Activated T-helper 1 cell treated with anti-CD3 and anti-CD28 coated beads, Interleukin-12 subunit alpha, Interleukin-12 subunit beta, Interleukin-2, Interleukin-4 antibody, amounts not matched to agents 30 ng/mL and 10 ng/mL and 1 ng/mL, durations not matched to agents 14 hours and 24 hours and 36 hours (primary cell): ENCODE results near the gene BCL11B. TPM values are rescaled to one million over a fixed set of nuclear protein-coding genes. Genes with fewer than 3 reads are reported as not detected.

ENCODE experiments used
- DNase-seq: peaks from one replicate; pipeline ENCODE4 v3.0.0; 2021; ENCODE audit warnings: low spot score
- H3K27ac Mint-ChIP-seq: one replicate; pipeline ENCODE4 v1.8.0; 2021; ENCODE audit warnings: mild to moderate bottlenecking, mixed read lengths
- H3K27me3 Mint-ChIP-seq: one replicate; pipeline ENCODE4 v1.8.0; 2022; ENCODE audit warnings: mild to moderate bottlenecking, moderate library complexity, mixed read lengths; ENCODE audit not compliant: insufficient read depth
- H3K36me3 Mint-ChIP-seq: one replicate; pipeline ENCODE4 v1.8.0; 2021; ENCODE audit warnings: low read depth, mixed read lengths
- H3K4me1 Mint-ChIP-seq: one replicate; pipeline ENCODE4 v1.8.0; 2021; ENCODE audit warnings: low read depth, mixed read lengths
- H3K4me3 Mint-ChIP-seq: one replicate; pipeline ENCODE4 v1.8.0; 2021; ENCODE audit warnings: mild to moderate bottlenecking, moderate library complexity, mixed read lengths
- H3K9me3 Mint-ChIP-seq: one replicate; pipeline ENCODE4 v1.8.0; 2021; ENCODE audit warnings: mixed read lengths
- intact Hi-C: fragments of 100-400 bp; cut with micrococcal nuclease; formaldehyde crosslinking; loops from one replicate; pipeline ENCODE4 v1.15.1; 2024
- total RNA-seq: library from RNA; stranded (reverse); gene quantifications from 2 replicates; pipeline ENCODE4 v1.2.3, GENCODE V29; 2022

BCL11B gene
- total RNA-seq, 1 donor from 2014 or later = 45.4 TPM

DNA sequence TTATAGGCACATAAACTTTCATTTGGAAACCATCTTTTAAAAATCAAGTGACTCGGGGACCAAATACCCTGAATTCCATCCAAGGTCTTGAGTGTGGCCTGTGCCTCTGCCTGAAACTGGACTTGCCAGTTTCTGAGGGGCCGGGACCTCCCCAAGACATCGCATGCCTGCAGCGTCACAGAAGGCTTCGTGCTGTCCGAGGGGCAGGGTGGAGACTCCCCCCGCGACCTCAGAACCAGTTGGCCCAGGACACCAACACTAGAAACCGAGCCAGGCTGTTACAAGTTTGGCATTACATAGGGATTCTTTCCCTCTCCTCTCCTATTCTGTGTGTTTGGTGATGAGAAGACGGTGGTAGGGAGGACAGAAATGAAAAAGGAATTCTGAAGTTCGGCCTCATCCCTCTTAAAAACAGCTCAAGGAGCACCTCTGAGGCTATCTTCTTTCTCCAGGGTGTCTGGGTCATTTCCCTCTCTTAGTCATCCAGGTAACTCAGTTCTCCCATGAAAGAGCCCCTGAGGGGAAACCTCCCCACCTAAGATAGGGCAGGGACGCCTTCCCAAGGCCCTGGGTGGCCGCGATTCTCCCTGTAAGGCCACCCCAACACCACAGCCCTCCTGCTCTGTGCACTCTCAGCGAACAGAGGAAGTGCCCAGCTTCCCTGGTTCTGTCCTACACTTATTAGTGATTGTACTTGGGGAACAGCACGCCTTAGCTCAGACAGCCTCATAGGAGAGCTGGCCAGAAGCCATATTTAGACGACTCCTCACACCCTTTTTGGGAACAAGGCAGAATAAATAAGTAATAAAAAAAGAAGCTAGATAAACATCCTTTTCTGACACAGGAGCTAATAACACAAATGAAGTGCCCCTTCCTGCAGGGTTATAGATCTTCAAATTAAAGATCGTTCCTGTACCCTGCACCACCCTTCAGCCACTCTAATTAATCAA is 93.8 kb downstream of the BCL11B start:
- Mint-ChIP-seq H3K4me3 (no peak overlapping the region), H3K4me1 (peaks cover 56% of the 10 kb centered on the region), H3K27ac (peak overlapping the region; percentile 81), H3K27me3 (no peaks in the 10 kb centered on the region), H3K9me3 (no peaks in the 10 kb centered on the region), H3K36me3 (peaks cover 25% of the 10 kb centered on the region)
- intact Hi-C loops = no loop called here
- no peak for DNase-seq

DNA sequence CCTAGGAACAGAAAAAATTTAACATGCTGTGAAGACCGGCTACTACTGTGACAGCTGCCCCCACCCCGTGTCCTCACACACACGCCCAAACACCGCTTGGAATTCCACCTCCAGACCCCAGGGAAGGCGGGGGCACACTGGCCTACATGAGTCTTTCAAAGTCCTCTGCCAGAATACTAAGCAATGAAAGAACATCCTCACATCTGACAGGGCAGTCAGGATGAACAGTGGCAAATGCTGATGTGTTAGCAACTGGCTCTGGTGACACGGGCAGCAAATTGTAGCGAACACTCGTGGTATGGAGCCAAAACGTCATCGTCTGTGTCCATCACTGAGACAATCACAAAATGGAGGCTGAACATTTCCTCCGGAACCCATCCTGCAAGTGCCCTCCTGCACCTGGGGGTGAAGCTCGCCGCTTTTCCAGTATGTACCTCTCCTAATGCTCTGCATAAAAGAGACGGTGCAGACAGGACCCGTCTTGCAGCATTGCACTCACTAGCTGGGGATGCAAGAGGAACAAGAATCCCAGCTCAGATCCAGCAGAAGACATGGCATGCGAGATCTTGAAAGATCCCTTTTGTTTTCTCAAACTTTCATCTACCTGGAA is 94.8 kb downstream of the BCL11B start:
- H3K27ac Mint-ChIP-seq = peak overlapping the region; percentile 35
- H3K9me3 Mint-ChIP-seq = no peaks in the 10 kb centered on the region
- H3K36me3 Mint-ChIP-seq = peaks cover 19% of the 10 kb centered on the region
- DNase-seq = no peak
- H3K4me3 Mint-ChIP-seq = no peak overlapping the region
- H3K4me1 Mint-ChIP-seq = peaks cover 46% of the 10 kb centered on the region
- no peaks in the 10 kb centered on the region for H3K27me3 Mint-ChIP-seq
- intact Hi-C loops = no loop called here

DNA sequence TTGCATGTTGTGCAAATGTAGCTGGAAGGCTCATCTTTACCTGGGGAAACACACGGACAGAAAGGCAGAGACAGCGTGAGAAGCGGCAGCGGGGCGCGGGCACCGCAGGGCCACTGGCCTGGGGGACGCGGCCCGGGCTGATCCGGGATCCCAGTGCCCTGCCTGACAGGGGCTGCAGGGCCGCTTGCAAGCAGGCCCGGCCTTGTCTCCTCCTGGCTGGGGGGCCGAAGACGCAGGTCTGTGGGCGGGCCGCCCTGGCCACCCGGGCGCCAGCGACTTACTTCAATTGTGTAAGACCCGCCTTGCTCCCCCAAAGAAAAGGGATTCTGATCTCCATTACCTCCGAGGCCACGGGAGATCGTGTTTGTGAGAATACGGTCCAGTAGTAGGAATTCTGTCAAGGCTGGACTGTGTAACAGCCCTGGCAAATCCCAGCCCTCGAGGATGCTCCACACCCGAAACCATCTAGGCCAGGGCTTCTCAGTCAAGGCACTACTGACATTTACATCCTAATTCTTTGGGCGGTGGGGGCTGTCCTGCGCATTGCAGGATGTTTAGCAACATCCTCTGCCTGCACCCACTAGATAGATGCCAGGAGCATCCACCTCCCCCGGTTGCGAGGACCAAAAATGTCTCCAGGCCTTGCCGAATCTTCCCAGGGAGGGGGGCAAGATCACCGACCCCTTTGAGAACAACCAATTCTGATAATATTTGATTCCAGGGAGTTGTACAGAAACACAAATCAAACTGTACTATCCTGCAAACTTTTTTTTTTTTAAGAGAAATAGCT is 95.6 kb downstream of the BCL11B start:
- Mint-ChIP-seq H3K27ac (no peak overlapping the region), H3K4me1 (peaks cover 38% of the 10 kb centered on the region), H3K36me3 (peaks cover 14% of the 10 kb centered on the region), H3K27me3 (no peaks in the 10 kb centered on the region), H3K4me3 (no peak overlapping the region), H3K9me3 (no peaks in the 10 kb centered on the region)
- DNase-seq = no peak
- intact Hi-C loops = no loop called here

DNA sequence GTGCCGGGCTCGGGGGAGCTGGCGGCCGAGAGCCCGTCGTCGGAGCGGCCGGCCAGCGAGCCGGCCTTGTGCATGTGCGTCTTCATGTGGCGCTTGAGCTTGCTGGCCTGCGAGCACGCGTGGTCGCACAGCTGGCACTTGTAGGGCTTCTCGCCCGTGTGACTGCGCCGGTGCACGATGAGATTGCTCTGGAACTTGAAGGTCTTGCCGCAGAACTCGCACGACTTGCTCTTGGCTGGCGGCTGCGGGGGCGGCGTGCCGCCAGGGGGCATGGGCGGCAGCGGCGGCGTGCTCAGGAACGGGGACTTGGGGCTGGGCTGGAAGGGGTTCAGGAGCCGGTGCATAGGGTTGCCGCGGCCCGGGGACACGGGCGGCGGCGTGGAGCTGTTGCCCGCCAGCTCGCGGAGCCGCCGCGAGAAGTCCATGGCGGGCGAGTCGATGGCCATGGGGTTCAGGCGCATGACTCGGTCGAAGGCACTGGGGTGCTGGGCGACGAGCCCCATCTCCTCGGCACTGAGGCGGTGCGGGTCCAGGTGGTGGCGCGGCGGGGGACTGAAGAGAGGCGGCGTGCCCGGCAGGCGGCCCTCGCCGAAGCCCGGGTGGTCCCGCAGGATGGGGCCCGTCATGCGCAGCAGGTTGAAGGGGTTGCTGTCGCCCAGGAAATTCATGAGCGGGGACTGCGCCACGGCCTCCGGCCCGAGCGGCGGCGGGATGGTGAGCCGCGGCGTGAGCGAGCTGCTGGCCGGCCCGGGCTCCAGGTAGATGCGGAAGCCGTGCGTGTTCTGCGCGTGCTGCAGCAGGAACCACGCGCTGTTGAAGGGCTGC is 96.5 kb downstream of the BCL11B start:
- DNase-seq = no peak
- no peak overlapping the region for H3K27ac Mint-ChIP-seq
- peaks cover 30% of the 10 kb centered on the region for H3K4me1 Mint-ChIP-seq
- intact Hi-C loops = no loop called here
- H3K4me3 Mint-ChIP-seq = no peak overlapping the region
- peaks cover 21% of the 10 kb centered on the region for H3K36me3 Mint-ChIP-seq
- H3K9me3 Mint-ChIP-seq = no peaks in the 10 kb centered on the region
- H3K27me3 Mint-ChIP-seq = no peaks in the 10 kb centered on the region

DNA sequence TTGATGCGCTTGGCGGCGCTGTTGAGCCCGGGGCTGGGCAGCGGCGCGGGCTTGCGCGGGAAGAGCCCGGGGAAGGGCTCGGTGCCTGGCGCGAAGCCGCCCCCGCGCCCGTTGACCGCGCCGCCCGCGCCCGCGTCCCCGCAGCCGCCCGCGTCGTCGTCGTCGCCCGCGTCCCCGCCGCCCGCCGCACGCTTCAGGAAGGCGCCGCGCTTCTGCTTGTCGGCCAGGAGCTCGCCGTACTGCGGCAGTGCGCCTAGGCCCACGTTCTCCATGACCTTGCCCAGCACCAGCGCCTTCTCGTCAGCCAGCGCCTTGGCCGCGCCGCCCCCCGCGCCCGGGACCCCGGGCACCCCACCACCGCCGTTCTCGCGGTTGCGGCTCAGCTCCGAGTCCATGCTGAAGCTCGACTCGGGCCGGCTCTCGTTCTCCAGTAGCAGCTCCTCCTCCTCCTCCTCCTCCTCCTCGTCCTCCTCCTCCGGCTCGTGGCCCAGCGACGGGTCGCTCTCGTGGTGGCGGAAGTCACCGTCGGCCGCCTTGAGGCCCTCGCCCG is 97.2 kb downstream of the BCL11B start:
- Mint-ChIP-seq H3K36me3 (peaks cover 22% of the 10 kb centered on the region), H3K4me3 (no peak overlapping the region), H3K9me3 (no peaks in the 10 kb centered on the region), H3K27me3 (no peaks in the 10 kb centered on the region), H3K27ac (no peak overlapping the region), H3K4me1 (peaks cover 23% of the 10 kb centered on the region)
- intact Hi-C loops = no loop called here
- no peak for DNase-seq

DNA sequence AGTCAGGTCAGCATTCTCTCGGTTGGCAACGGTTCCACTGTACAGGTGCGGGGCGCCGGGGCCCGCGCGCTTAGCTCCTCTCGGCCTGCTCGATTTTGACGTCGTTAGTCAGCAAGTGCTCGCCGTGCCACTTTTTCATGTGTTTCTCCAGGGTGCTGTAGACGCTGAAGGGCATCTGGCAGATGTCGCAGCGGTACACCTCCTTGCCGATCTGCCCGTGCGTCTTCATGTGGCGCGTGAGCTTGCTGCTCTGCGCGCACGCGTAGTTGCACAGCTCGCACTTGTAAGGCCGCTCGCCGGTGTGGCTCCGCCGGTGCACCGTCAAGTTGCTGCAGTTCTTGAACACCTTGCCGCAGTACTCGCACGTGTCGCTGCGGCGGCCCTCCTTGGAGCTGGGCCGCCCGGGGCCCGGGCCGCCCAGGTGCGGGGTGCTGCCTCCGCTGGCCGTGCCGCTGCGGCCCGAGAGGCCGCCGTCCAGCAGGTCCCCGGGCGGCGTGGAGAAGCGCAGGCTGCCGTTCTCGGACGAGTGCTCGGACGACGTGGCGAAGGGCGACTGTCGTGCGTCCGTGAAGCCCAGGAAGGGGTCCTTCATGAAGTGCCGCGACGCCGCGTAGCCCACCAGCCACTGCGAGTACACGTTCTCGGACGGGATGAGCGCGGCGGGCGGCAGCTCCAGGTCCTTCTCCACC is 97.8 kb downstream of the BCL11B start:
- no peak overlapping the region for H3K27ac Mint-ChIP-seq
- intact Hi-C loops = no loop called here
- H3K27me3 Mint-ChIP-seq = no peaks in the 10 kb centered on the region
- H3K4me1 Mint-ChIP-seq = peaks cover 18% of the 10 kb centered on the region
- no peak for DNase-seq
- peaks cover 20% of the 10 kb centered on the region for H3K36me3 Mint-ChIP-seq
- H3K9me3 Mint-ChIP-seq = no peaks in the 10 kb centered on the region
- no peak overlapping the region for H3K4me3 Mint-ChIP-seq

DNA sequence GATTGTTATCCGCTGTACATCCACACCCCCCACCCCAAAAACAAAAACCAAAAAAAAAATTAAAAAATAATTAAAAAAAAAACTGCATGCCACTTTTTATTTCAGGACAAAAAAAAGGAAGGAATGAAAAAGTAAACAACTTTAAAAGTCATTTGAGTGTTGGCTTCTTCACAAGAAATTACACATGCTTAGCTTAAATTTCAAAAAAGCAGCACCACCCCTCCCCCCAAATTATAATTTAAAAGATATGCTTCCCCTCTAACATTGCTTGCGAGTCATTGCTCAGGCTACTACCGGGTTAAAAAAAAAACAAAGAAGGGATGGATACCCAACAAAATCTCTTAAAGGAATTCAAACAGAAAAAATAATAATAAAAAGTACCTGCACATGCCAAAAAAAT is 98.5 kb downstream of the BCL11B start:
- peaks cover 12% of the 10 kb centered on the region for H3K4me1 Mint-ChIP-seq
- no peak overlapping the region for H3K4me3 Mint-ChIP-seq
- peaks cover 17% of the 10 kb centered on the region for H3K36me3 Mint-ChIP-seq
- intact Hi-C loops = no loop called here
- DNase-seq = no peak
- H3K27me3 Mint-ChIP-seq = no peaks in the 10 kb centered on the region
- H3K9me3 Mint-ChIP-seq = no peaks in the 10 kb centered on the region
- no peak overlapping the region for H3K27ac Mint-ChIP-seq

DNA sequence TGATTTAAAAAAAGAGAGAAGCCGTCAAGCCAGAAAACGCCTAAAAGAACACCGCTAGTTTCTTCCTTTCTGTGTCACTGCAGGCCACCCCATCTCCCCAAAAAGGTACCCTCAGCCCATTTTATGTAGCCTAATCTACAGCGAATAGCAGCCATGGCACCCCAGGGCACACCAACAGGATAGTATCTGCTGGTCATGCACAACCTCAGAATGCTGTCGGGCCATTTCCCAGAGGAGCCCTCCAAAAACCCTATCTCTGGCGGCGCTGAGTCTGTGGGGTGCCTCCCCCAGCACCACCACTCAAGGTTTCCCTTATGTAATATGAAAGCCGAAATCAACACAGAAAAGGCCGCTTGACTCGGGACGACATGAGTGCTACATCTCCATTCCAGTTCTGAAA is 98.9 kb downstream of the BCL11B start:
- H3K4me3 Mint-ChIP-seq = no peak overlapping the region
- H3K4me1 Mint-ChIP-seq = peaks cover 8% of the 10 kb centered on the region
- intact Hi-C loops = no loop called here
- H3K36me3 Mint-ChIP-seq = peaks cover 17% of the 10 kb centered on the region
- H3K27me3 Mint-ChIP-seq = no peaks in the 10 kb centered on the region
- no peaks in the 10 kb centered on the region for H3K9me3 Mint-ChIP-seq
- no peak overlapping the region for H3K27ac Mint-ChIP-seq
- no peak for DNase-seq

DNA sequence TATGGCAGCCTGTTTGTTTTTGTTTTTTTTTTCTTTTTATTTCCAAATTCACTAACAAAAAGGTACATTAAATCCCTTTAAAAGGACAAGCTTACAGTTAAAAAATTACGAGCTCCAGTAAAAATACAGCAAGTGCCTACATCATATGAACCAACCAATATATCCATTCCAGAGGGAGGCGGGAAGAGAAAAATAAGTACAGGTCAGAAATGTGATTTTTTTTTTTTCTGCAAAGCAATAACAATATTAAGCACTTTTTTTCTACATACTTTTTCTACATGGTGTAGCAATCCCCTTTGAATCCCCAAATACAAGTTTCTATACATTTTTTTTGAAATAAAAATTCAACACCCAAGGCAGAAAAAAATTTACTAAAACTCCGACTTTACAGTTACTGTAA is 100.6 kb downstream of the BCL11B start:
- peaks cover 17% of the 10 kb centered on the region for H3K36me3 Mint-ChIP-seq
- H3K27ac Mint-ChIP-seq = no peak overlapping the region
- H3K4me1 Mint-ChIP-seq = no peaks in the 10 kb centered on the region
- no peaks in the 10 kb centered on the region for H3K27me3 Mint-ChIP-seq
- DNase-seq = no peak
- peaks cover 4% of the 10 kb centered on the region for H3K9me3 Mint-ChIP-seq
- H3K4me3 Mint-ChIP-seq = no peak overlapping the region
- intact Hi-C loops = no loop called here

DNA sequence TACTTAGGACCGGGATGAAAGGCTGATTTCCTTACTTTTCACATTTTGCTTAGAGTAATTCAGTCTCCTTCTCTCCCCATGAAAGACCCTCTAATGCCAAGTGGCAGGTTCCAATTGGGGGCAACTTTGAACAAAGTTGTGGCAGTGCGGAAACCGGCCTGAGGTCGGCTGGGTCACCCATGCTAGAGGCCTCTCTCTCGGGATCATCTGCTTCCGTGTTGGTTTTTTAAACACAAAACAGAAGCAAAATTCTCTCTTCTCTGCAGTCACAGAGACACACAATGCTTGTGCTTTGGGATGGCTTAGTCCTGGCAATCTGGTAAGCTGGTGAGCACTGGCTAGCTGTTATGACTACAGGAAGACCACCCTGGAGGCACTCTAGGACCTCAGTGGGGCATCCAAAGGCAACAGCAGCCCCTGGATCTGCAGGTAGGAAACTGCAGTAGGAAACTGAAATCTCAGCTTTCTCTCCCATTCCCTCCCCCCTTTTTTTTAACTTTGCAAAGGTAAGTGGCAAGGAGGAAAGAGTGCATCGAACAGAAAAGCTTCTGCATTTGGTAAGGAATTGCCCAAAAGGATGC is 102.1 kb downstream of the BCL11B start:
- intact Hi-C loops = loop anchor here (2.0 kb wide), 1 partner anchor 25 kb away; no protein-coding TSS in a partner anchor
- Mint-ChIP-seq H3K27ac (no peak overlapping the region), H3K36me3 (peaks cover 15% of the 10 kb centered on the region), H3K4me1 (no peaks in the 10 kb centered on the region), H3K9me3 (peaks cover 5% of the 10 kb centered on the region), H3K4me3 (no peak overlapping the region), H3K27me3 (no peaks in the 10 kb centered on the region)
- DNase-seq = no peak

DNA sequence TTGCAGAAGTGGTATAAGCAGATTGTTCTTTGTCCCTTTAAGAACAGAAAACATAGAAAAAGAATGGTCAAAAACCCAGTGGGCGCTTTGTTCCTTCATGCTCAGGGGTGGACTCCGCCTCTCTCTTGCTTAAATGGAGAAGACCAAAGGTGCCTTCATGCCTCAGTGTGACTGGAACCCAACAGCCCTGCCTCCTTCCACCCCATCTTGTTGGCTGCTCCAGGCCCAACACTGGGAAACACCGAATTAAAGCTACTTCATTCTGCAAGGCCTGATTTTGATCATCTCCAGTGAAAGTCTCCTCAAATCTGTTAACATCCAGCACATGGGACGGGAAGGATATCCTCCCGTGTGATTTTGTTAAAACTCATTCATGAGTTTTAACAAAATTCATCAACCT is 103.7 kb downstream of the BCL11B start:
- no peaks in the 10 kb centered on the region for H3K27me3 Mint-ChIP-seq
- H3K9me3 Mint-ChIP-seq = peaks cover 8% of the 10 kb centered on the region
- H3K4me1 Mint-ChIP-seq = peaks cover 3% of the 10 kb centered on the region
- intact Hi-C loops = loop anchor here (2.0 kb wide), 1 partner anchor 24 kb away; no protein-coding TSS in a partner anchor
- no peak for DNase-seq
- peaks cover 13% of the 10 kb centered on the region for H3K36me3 Mint-ChIP-seq
- no peak overlapping the region for H3K27ac Mint-ChIP-seq
- no peak overlapping the region for H3K4me3 Mint-ChIP-seq
